ENCODE data around the gene FLACC1.
A peak's percentile ranks its signal among the peaks of the same experiment; 100 is the strongest.

Gene FLACC1

GRCh38 chr2:201258666-201259615 lies 98.2 kb downstream of the FLACC1 start:
- TF ChIP-seq CTCF (IDR thresholded peaks at IDR 0.05; ENCODE audit: low read depth, low read length): no peak
- no peak for DNase-seq (ENCODE audit: low read depth, low spot score)
- in situ Hi-C loops (cut with HindIII; ENCODE audit: low sequenced_read_pairs): no loop called here

GRCh38 chr2:201257956-201258665 lies 99.0 kb downstream of the FLACC1 start:
- no peak for TF ChIP-seq CTCF (IDR thresholded peaks at IDR 0.05; ENCODE audit: low read depth, low read length)
- peak; percentile 92 for DNase-seq (ENCODE audit: low read depth, low spot score)
- peak overlapping the region; percentile 66 for H3K4me3 ChIP-seq (ENCODE audit: low read depth, low read length)
- in situ Hi-C loops (cut with HindIII; ENCODE audit: low sequenced_read_pairs): no loop called here

More at GRCh38 chr2:201258666-201259615, 98.2 kb downstream of the FLACC1 start:
- H3K4me3 ChIP-seq (ENCODE audit: low read depth, low read length): peak overlapping the region; percentile 66

GRCh38 chr2:201257381-201257955 lies 99.7 kb downstream of the FLACC1 start:
- H3K4me3 ChIP-seq (ENCODE audit: low read depth, low read length): peak overlapping the region; percentile 66
- in situ Hi-C loops (cut with HindIII; ENCODE audit: low sequenced_read_pairs): no loop called here
- DNase-seq (ENCODE audit: low read depth, low spot score): peak; percentile 18
- no peak for TF ChIP-seq CTCF (IDR thresholded peaks at IDR 0.05; ENCODE audit: low read depth, low read length)

- DNase-seq (ENCODE audit: low read depth, low spot score): no peak
- no peak overlapping the region for H3K4me3 ChIP-seq (ENCODE audit: low read depth, low read length)
- no peak for TF ChIP-seq CTCF (IDR thresholded peaks at IDR 0.05; ENCODE audit: low read depth, low read length)
- in situ Hi-C loops (cut with HindIII; ENCODE audit: low sequenced_read_pairs): no loop called here
Observed at GRCh38 chr2:201256082-201256481, 101.1 kb downstream of the FLACC1 start.

GRCh38 chr2:201255408-201256033 lies 101.6 kb downstream of the FLACC1 start:
- in situ Hi-C loops (cut with HindIII; ENCODE audit: low sequenced_read_pairs): no loop called here
- TF ChIP-seq CTCF (IDR thresholded peaks at IDR 0.05; ENCODE audit: low read depth, low read length): no peak
- no peak overlapping the region for H3K4me3 ChIP-seq (ENCODE audit: low read depth, low read length)
- no peak for DNase-seq (ENCODE audit: low read depth, low spot score)
